ENCODE measurements around the gene MRPL20. TPM values are rescaled to one million over a fixed set of nuclear protein-coding genes. Genes with fewer than 3 reads are reported as not detected.

The MRPL20 gene
- total and polyA plus RNA-seq, 9 of the 15 experiments (the other 6 are each of a cell fraction or from before 2014, with no cell fraction given) = 180 to 671 (median 229) TPM

DNA sequence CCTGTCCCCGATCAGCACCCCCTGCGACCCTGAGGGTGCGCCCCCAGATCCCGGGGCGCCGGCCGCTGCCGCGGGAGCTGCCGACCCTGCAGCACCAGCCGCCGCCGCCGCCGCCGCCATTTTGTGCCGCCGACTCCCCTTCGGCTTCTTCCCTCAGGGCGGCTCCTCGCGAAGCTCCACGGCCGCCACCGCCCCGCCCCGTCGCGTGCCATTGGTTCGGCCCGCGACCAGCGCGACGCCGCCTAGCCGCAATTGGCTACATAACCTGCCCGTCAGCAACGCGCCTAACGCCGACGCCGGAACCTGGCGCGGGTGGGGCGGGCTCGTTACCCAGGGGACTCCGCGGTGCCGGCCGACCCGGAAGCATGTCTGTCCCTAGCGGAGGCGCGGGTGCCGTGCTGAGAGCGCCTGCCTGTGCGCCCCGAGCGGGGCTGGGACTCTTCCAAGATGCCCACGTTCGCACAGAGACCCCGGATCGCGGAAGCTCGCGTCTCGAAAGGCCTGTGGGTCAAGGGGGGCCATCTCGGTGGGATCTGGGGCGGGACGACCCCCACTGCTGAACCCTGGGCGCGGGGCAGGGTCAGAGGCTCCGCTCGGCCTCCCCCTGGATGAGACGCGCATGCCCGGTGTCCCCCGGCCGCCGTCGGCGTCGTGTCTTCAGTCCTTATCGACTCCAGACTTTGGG, 7.8 kb downstream of the MRPL20 start, which contains the start of gene CCNL2 (continued):
- peak; percentile 95 for TF ChIP-seq ETV5 (CRISPR knock-in tag; IDR thresholded peaks at IDR 0.05; ENCODE audit: low read depth)
- TF ChIP-seq STAT5A (IDR thresholded peaks at IDR 0.05; ENCODE audit: borderline replicate concordance, low read length) = peak; percentile 16; the same call in 1 of the 2 replicates
- TF ChIP-seq MEF2D (tag; conservative IDR thresholded peaks at IDR 0.05; ENCODE audit: low read depth) = no peak
- no peak for TF ChIP-seq TRIM24 (IDR thresholded peaks at IDR 0.05)
- TF ChIP-seq NFIC (IDR thresholded peaks at IDR 0.05) = peak; percentile 40
- TF ChIP-seq, protein P1, sequence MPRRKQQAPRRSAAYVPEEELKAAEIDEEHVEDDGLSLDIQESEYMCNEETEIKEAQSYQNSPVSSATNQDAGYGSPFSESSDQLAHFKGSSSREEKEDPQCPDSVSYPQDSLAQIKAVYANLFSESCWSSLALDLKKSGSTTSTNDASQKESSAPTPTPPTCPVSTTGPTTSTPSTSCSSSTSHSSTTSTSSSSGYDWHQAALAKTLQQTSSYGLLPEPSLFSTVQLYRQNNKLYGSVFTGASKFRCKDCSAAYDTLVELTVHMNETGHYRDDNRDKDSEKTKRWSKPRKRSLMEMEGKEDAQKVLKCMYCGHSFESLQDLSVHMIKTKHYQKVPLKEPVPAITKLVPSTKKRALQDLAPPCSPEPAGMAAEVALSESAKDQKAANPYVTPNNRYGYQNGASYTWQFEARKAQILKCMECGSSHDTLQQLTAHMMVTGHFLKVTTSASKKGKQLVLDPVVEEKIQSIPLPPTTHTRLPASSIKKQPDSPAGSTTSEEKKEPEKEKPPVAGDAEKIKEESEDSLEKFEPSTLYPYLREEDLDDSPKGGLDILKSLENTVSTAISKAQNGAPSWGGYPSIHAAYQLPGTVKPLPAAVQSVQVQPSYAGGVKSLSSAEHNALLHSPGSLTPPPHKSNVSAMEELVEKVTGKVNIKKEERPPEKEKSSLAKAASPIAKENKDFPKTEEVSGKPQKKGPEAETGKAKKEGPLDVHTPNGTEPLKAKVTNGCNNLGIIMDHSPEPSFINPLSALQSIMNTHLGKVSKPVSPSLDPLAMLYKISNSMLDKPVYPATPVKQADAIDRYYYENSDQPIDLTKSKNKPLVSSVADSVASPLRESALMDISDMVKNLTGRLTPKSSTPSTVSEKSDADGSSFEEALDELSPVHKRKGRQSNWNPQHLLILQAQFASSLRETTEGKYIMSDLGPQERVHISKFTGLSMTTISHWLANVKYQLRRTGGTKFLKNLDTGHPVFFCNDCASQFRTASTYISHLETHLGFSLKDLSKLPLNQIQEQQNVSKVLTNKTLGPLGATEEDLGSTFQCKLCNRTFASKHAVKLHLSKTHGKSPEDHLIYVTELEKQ (CRISPR knock-in tag; IDR thresholded peaks at IDR 0.05) = no peak
- no peak for TF ChIP-seq SPI1 (IDR thresholded peaks at IDR 0.05; ENCODE audit: borderline replicate concordance, low read depth, low read length)
- no peak for TF ChIP-seq GATAD2A (IDR thresholded peaks at IDR 0.05)
- TF ChIP-seq HCFC1 (IDR thresholded peaks at IDR 0.05; ENCODE audit: low read depth, low read length) = peak; percentile 85
- no peak for TF ChIP-seq JUNB (CRISPR knock-in tag; conservative IDR thresholded peaks at IDR 0.05)
- TF ChIP-seq SMARCA4 (IDR thresholded peaks at IDR 0.05) = no peak
- TF ChIP-seq HNRNPK (IDR thresholded peaks at IDR 0.05; ENCODE audit: low read depth, low read length, poor library complexity, severe bottlenecking) = peak; percentile 68
- TF ChIP-seq KLF1 (tag; IDR thresholded peaks at IDR 0.05) = peak; percentile 94
- TF ChIP-seq EWSR1 (IDR thresholded peaks at IDR 0.05; ENCODE audit: borderline replicate concordance, low read depth, partially characterized antibody) = no peak
- TF ChIP-seq TAF1 (IDR thresholded peaks at IDR 0.05; ENCODE audit: control insufficient read depth, extremely low read depth, insufficient read depth, low read length, severe bottlenecking) = peak; percentile 86
- TF ChIP-seq RBM15 (IDR thresholded peaks at IDR 0.05; ENCODE audit: insufficient read depth, low read length) = no peak
- no peak for TF ChIP-seq ILK (tag; IDR thresholded peaks at IDR 0.05; ENCODE audit: borderline replicate concordance, low read depth)
- TF ChIP-seq SMARCA5 (IDR thresholded peaks at IDR 0.05) = no peak
- peak; percentile 40 for TF ChIP-seq ZNF431 (CRISPR knock-in tag; IDR thresholded peaks at IDR 0.05)
- TF ChIP-seq NONO (IDR thresholded peaks at IDR 0.05; ENCODE audit: low read depth in 2 of 2, low read length in 1 of 2) = peak in 1 of 2 experiments; percentile 95; a peak in 3 of 4 replicates
- TF ChIP-seq ZNF584 (CRISPR knock-in tag; IDR thresholded peaks at IDR 0.05; ENCODE audit: low read depth) = no peak
- TF ChIP-seq ILF3 (IDR thresholded peaks at IDR 0.05; ENCODE audit: borderline replicate concordance) = no peak
- TF ChIP-seq NR2C2 (CRISPR knock-in tag; IDR thresholded peaks at IDR 0.05) = peak; percentile 80
- peak; percentile 98 for TF ChIP-seq NR2C2 (tag; IDR thresholded peaks at IDR 0.05)
- TF ChIP-seq MCM3 (IDR thresholded peaks at IDR 0.05) = no peak
- TF ChIP-seq, protein P2, sequence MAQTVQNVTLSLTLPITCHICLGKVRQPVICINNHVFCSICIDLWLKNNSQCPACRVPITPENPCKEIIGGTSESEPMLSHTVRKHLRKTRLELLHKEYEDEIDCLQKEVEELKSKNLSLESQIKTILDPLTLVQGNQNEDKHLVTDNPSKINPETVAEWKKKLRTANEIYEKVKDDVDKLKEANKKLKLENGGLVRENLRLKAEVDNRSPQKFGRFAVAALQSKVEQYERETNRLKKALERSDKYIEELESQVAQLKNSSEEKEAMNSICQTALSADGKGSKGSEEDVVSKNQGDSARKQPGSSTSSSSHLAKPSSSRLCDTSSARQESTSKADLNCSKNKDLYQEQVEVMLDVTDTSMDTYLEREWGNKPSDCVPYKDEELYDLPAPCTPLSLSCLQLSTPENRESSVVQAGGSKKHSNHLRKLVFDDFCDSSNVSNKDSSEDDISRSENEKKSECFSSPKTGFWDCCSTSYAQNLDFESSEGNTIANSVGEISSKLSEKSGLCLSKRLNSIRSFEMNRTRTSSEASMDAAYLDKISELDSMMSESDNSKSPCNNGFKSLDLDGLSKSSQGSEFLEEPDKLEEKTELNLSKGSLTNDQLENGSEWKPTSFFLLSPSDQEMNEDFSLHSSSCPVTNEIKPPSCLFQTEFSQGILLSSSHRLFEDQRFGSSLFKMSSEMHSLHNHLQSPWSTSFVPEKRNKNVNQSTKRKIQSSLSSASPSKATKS (CRISPR knock-in tag; IDR thresholded peaks at IDR 0.05) = no peak
